ENCODE results near the gene ERC2.

- TF ChIP-seq CTCF (IDR thresholded peaks at IDR 0.05; ENCODE audit: insufficient read depth, low read length, poor library complexity, severe bottlenecking) = no peak
- no peak for TF ChIP-seq EZH2phosphoT487 (conservative IDR thresholded peaks at IDR 0.05; ENCODE audit: low read length)
Measured at GRCh38 chr3:56290374-56290773, 177.9 kb downstream of the ERC2 start.

All from SU-DHL-6 (cell line).